ENCODE measurements around the gene DGKE.

The DGKE gene

GRCh38 chr17:56884483-56885311 is 50.7 kb downstream of the DGKE start:
- H3K4me1 ChIP-seq (ENCODE audit: insufficient read depth, low read length, severe bottlenecking) = no peaks in the 10 kb centered on the region
- H3K9me2 ChIP-seq (ENCODE audit: low read depth, low read length) = no peaks in the 10 kb centered on the region
- no peaks in the 10 kb centered on the region for H3F3A ChIP-seq (ENCODE audit: insufficient read depth, low read length)
- no peak overlapping the region for H3K27ac ChIP-seq (ENCODE audit: low read depth, low read length, poor library complexity, severe bottlenecking)
- H2AFZ ChIP-seq (ENCODE audit: low read length) = no peak overlapping the region
- H3K9me3 ChIP-seq (ENCODE audit: low read length) = peaks cover 3% of the 10 kb centered on the region; the same call in 1 of the 2 replicates
- H3K36me3 ChIP-seq (ENCODE audit: insufficient read depth, low read length) = peaks cover 27% of the 10 kb centered on the region
- H3K27me3 ChIP-seq (ENCODE audit: insufficient read depth, low read length) = no peaks in the 10 kb centered on the region
- H4K20me1 ChIP-seq (ENCODE audit: insufficient read depth, low read length) = no peaks in the 10 kb centered on the region
- no peak overlapping the region for H3K4me3 ChIP-seq (ENCODE audit: low read depth, low read length, poor library complexity, severe bottlenecking)
- no peak for TF ChIP-seq CTCF (IDR thresholded peaks at IDR 0.05; ENCODE audit: low read length)
- TF ChIP-seq EZH2 (IDR thresholded peaks at IDR 0.05; ENCODE audit: borderline replicate concordance, low read length) = no peak
- no peak overlapping the region for H3K4me2 ChIP-seq (ENCODE audit: low read length)
- H3K79me2 ChIP-seq (ENCODE audit: insufficient read depth, low read length) = no peaks in the 10 kb centered on the region
- H3K9ac ChIP-seq (ENCODE audit: low read length) = no peak overlapping the region

GRCh38 chr17:56885312-56885657 is 51.3 kb downstream of the DGKE start:
- no peaks in the 10 kb centered on the region for H3K79me2 ChIP-seq (ENCODE audit: insufficient read depth, low read length)
- no peaks in the 10 kb centered on the region for H3F3A ChIP-seq (ENCODE audit: insufficient read depth, low read length)
- H3K9ac ChIP-seq (ENCODE audit: low read length) = no peak overlapping the region
- H3K36me3 ChIP-seq (ENCODE audit: insufficient read depth, low read length) = peaks cover 33% of the 10 kb centered on the region
- H4K20me1 ChIP-seq (ENCODE audit: insufficient read depth, low read length) = no peaks in the 10 kb centered on the region
- H3K27me3 ChIP-seq (ENCODE audit: insufficient read depth, low read length) = no peaks in the 10 kb centered on the region
- H3K4me2 ChIP-seq (ENCODE audit: low read length) = no peak overlapping the region
- no peak overlapping the region for H2AFZ ChIP-seq (ENCODE audit: low read length)
- no peak overlapping the region for H3K4me3 ChIP-seq (ENCODE audit: low read depth, low read length, poor library complexity, severe bottlenecking)
- H3K9me3 ChIP-seq (ENCODE audit: low read length) = peaks cover 3% of the 10 kb centered on the region; the same call in 1 of the 2 replicates
- no peaks in the 10 kb centered on the region for H3K4me1 ChIP-seq (ENCODE audit: insufficient read depth, low read length, severe bottlenecking)
- no peak overlapping the region for H3K27ac ChIP-seq (ENCODE audit: low read depth, low read length, poor library complexity, severe bottlenecking)
- TF ChIP-seq EZH2 (IDR thresholded peaks at IDR 0.05; ENCODE audit: borderline replicate concordance, low read length) (no peak), CTCF (IDR thresholded peaks at IDR 0.05; ENCODE audit: low read length) (no peak)
- H3K9me2 ChIP-seq (ENCODE audit: low read depth, low read length) = no peaks in the 10 kb centered on the region

GRCh38 chr17:56886288-56886731 is 52.4 kb downstream of the DGKE start:
- no peak overlapping the region for H3K4me3 ChIP-seq (ENCODE audit: low read depth, low read length, poor library complexity, severe bottlenecking)
- H3K79me2 ChIP-seq (ENCODE audit: insufficient read depth, low read length) = no peaks in the 10 kb centered on the region
- no peak overlapping the region for H3K27ac ChIP-seq (ENCODE audit: low read depth, low read length, poor library complexity, severe bottlenecking)
- no peaks in the 10 kb centered on the region for H3K9me2 ChIP-seq (ENCODE audit: low read depth, low read length)
- H3K4me1 ChIP-seq (ENCODE audit: insufficient read depth, low read length, severe bottlenecking) = no peaks in the 10 kb centered on the region
- no peaks in the 10 kb centered on the region for H3F3A ChIP-seq (ENCODE audit: insufficient read depth, low read length)
- H2AFZ ChIP-seq (ENCODE audit: low read length) = no peak overlapping the region
- H4K20me1 ChIP-seq (ENCODE audit: insufficient read depth, low read length) = no peaks in the 10 kb centered on the region
- TF ChIP-seq EZH2 (IDR thresholded peaks at IDR 0.05; ENCODE audit: borderline replicate concordance, low read length) (no peak), CTCF (IDR thresholded peaks at IDR 0.05; ENCODE audit: low read length) (no peak)
- H3K36me3 ChIP-seq (ENCODE audit: insufficient read depth, low read length) = peaks cover 44% of the 10 kb centered on the region
- H3K4me2 ChIP-seq (ENCODE audit: low read length) = no peak overlapping the region
- no peaks in the 10 kb centered on the region for H3K27me3 ChIP-seq (ENCODE audit: insufficient read depth, low read length)
- no peak overlapping the region for H3K9ac ChIP-seq (ENCODE audit: low read length)
- peaks cover 3% of the 10 kb centered on the region; the same call in 1 of the 2 replicates for H3K9me3 ChIP-seq (ENCODE audit: low read length)

Measured in OCI-LY1 (cell line).